Nephron (organoid): ENCODE results near the gene RHEB.
"Not testable (repeated sequence)": the region's sequence is repeated elsewhere in the genome, so short reads cannot be mapped to it uniquely, and the experiment has no call there.

Source experiments
- H3K27ac Mint-ChIP-seq, 3 experiments: 2 replicates each; pipeline ENCODE4 v1.8.0; 2020; ENCODE audit warnings: mixed read lengths in 3 of 3, mild to moderate bottlenecking in 2 of 3, moderate library complexity in 1 of 3
- H3K27me3 Mint-ChIP-seq: 2 replicates; pipeline ENCODE4 v1.8.0; 2021; ENCODE audit warnings: low read depth, mild to moderate bottlenecking, moderate library complexity, mixed read lengths
- H3K36me3 Mint-ChIP-seq: 2 replicates; pipeline ENCODE4 v1.8.0; 2020; ENCODE audit warnings: low read depth, mixed read lengths
- H3K4me1 Mint-ChIP-seq: 2 replicates; pipeline ENCODE4 v1.8.0; 2020; ENCODE audit warnings: mixed read lengths
- H3K4me3 Mint-ChIP-seq, 3 experiments: 2 replicates each; pipeline ENCODE4 v1.8.0; 2020; ENCODE audit warnings: mild to moderate bottlenecking in 3 of 3, mixed read lengths in 3 of 3, moderate library complexity in 2 of 3
- H3K9me3 Mint-ChIP-seq: 2 replicates; pipeline ENCODE4 v1.8.0; 2020; ENCODE audit warnings: mixed read lengths
- TF ChIP-seq, protein P1 (sequence below), 3 experiments: fragments of 200-600 bp; sonication (generic); IDR thresholded peaks; one replicate each; pipeline ENCODE4 v1.5.0; 2021; ENCODE audit warnings: antibody characterized with exemption in 3 of 3; ENCODE audit not compliant: unreplicated experiment in 3 of 3

The RHEB gene

DNA sequence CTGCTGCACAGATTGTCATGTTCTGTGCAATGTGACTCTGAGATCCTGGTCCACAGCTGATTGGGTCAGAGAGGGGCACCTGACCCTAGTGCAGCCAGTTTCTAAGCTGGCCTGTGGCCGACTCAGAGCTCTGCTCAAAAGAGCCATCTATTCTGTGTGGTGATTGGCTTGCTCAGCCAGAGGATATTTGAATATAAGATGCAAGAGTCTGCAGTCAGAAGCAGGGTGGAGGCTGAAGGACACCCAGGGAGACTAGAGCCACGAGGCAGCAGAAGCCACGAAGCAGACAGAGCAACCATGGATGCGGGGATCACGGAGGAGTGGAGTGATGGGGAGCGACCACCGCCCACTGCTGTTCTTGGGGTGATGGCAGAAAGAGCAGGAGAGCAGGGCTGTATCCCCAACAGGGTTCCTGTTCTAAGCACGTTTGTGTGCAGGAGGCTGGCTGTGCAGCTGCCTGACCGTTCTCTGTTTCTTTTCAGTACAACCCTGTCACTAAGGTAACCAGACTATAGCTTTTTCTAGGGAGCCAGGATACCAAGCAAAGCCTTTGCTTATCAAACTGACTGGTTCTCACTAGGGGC is 19.5 kb upstream of the RHEB start:
- TF ChIP-seq, protein P1, sequence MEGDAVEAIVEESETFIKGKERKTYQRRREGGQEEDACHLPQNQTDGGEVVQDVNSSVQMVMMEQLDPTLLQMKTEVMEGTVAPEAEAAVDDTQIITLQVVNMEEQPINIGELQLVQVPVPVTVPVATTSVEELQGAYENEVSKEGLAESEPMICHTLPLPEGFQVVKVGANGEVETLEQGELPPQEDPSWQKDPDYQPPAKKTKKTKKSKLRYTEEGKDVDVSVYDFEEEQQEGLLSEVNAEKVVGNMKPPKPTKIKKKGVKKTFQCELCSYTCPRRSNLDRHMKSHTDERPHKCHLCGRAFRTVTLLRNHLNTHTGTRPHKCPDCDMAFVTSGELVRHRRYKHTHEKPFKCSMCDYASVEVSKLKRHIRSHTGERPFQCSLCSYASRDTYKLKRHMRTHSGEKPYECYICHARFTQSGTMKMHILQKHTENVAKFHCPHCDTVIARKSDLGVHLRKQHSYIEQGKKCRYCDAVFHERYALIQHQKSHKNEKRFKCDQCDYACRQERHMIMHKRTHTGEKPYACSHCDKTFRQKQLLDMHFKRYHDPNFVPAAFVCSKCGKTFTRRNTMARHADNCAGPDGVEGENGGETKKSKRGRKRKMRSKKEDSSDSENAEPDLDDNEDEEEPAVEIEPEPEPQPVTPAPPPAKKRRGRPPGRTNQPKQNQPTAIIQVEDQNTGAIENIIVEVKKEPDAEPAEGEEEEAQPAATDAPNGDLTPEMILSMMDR (IDR thresholded peaks at IDR 0.05; ENCODE audit: unreplicated experiment in 3 of 3), result no peak
- Mint-ChIP-seq H3K36me3 (no peaks in the 10 kb centered on the region), H3K4me3 (no peak overlapping the region), H3K27me3 (no peaks in the 10 kb centered on the region), H3K4me1 (peaks cover 22% of the 10 kb centered on the region), H3K27ac (peak overlapping the region; percentile 34 to 67 (median 66)), H3K9me3 (no peaks in the 10 kb centered on the region)

DNA sequence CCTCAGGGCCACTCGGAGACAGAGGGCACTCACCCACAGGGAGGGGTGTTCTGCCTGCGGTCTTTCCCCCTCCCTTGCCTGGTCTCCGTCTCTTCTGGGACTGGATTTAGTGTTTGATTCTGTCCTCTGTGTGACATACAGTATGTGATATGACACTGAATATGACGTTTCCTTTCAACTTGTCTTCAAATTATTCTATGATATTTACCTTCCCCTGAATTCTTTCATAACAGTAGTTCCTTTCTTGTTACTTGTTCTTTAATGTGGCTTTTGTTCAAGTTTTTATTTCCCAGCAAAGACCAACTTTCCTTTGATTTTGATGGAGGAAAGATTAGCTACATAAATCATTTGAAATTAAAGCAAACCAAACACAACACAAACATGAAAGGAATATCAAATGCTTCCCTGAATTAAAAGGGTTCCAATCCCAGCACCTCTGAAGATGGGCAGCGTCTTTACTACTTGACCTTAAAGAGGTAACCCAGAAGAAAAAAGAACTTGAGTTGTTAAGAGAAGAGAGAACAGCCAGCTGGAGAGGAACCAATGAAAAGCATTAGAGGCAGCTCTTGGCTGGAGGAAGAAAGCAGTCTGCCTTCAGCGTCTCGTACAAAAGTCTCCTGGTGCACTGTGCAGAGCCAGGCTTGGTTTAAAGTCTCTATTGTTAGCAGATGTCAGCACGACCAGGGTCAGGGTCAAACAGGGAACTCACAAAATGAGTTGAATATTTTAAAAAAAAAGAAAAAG is 18.3 kb upstream of the RHEB start:
- no peaks in the 10 kb centered on the region for H3K36me3 Mint-ChIP-seq
- peak overlapping the region in 1 of 3 experiments; percentile 49 for H3K4me3 Mint-ChIP-seq
- peaks cover 22% of the 10 kb centered on the region for H3K4me1 Mint-ChIP-seq
- TF ChIP-seq, protein P1 (IDR thresholded peaks at IDR 0.05; ENCODE audit: unreplicated experiment in 3 of 3), result no peak
- peaks cover 3% of the 10 kb centered on the region for H3K9me3 Mint-ChIP-seq
- no peaks in the 10 kb centered on the region for H3K27me3 Mint-ChIP-seq
- peak overlapping the region; percentile 65 to 79 (median 66) for H3K27ac Mint-ChIP-seq

DNA sequence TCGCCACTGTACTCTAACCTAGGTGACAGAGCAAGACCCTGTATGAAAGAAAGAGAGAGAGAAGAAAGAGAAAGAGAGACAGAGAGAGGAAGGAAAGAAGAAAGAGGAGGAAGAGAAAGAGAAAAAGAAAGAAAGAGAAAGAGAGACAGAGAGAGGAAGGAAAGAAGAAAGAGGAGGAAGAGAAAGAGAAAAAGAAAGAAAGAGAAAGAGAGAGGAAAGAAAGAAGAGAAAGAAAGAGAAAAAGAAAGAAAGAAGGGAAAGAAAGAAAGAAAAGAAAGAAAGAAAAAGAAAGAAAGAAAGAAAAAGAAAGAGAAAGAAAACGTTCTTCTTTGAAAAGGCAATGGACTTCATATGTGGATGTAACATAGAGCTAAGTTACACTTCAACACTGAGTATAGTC is 16.5 kb upstream of the RHEB start:
- not testable (repeated sequence) for H3K27me3 Mint-ChIP-seq, H3K4me3 Mint-ChIP-seq, H3K36me3 Mint-ChIP-seq, H3K27ac Mint-ChIP-seq
- Mint-ChIP-seq H3K4me1 (peaks cover 22% of the 10 kb centered on the region), H3K9me3 (peaks cover 14% of the 10 kb centered on the region)

DNA sequence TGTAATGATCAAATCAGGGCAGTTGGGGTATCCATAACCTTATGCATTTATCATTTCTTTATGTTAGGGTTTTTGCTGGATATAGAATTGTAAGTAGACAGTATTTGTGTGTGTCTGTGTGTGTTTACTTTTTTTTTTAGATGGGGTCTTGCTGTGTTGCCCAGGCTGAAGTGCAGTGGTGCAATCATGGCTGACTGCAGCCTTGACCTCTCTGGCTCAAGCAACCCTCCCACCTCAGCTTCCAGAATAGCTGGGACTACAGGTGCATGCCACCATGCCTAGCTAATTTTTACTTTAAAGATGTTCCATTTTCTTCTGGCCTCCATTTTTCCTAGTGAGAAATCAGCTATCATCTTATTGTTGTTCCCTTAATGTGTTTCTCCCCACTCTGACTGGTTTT is 10.1 kb upstream of the RHEB start:
- peaks cover 38% of the 10 kb centered on the region for H3K9me3 Mint-ChIP-seq
- H3K4me1 Mint-ChIP-seq, result no peaks in the 10 kb centered on the region
- H3K36me3 Mint-ChIP-seq, result no peaks in the 10 kb centered on the region
- no peak overlapping the region for H3K27ac Mint-ChIP-seq
- H3K4me3 Mint-ChIP-seq, result no peak overlapping the region
- TF ChIP-seq, protein P1 (IDR thresholded peaks at IDR 0.05; ENCODE audit: unreplicated experiment in 3 of 3), result no peak
- no peaks in the 10 kb centered on the region for H3K27me3 Mint-ChIP-seq

DNA sequence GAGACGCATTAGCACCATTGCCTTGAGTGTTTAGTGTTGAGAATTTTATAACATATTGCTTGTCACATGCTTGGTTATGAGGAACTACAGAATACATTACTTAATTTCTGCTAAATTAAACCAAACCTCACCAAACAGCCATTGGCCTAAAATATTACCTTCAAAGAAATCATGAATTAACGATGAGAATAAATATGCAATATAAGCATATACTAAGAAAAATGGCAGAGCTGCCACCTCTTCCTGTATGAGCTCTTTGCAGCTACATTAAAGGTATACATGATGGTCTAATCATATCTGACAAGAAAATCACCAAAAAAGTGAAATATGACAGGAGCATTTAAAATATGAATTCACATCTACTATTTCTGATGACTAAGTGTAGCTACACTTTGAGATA is 5.2 kb upstream of the RHEB start:
- Mint-ChIP-seq H3K36me3 (no peaks in the 10 kb centered on the region), H3K27me3 (no peaks in the 10 kb centered on the region), H3K27ac (no peak overlapping the region), H3K4me1 (no peaks in the 10 kb centered on the region), H3K4me3 (no peak overlapping the region), H3K9me3 (peaks cover 13% of the 10 kb centered on the region)
- TF ChIP-seq, protein P1 (IDR thresholded peaks at IDR 0.05; ENCODE audit: unreplicated experiment in 3 of 3), result no peak

DNA sequence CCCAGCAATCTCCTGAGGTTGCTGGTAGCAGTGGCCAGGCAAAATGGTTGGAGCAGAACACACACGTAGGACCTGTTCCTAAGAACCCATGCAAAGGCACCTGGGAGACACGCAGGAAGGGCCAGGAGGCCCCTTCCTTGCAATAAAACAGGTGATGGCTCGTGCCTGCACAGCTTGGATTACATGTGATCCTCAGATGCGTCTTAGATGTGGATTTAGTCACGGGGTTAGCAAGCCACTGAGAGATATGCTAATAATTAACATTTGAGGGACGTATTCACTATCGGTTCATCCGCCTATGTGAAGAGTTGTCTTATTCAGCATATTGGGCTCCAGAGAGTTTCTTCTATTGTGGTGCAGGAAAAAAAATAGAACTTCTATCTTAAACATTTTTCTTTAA is 4.6 kb upstream of the RHEB start:
- peaks cover 12% of the 10 kb centered on the region for H3K9me3 Mint-ChIP-seq
- H3K4me3 Mint-ChIP-seq, result no peak overlapping the region
- no peak overlapping the region for H3K27ac Mint-ChIP-seq
- TF ChIP-seq, protein P1 (IDR thresholded peaks at IDR 0.05; ENCODE audit: unreplicated experiment in 3 of 3), result no peak
- H3K36me3 Mint-ChIP-seq, result no peaks in the 10 kb centered on the region
- no peaks in the 10 kb centered on the region for H3K4me1 Mint-ChIP-seq
- no peaks in the 10 kb centered on the region for H3K27me3 Mint-ChIP-seq
